ENCODE measurements around the gene IGF2R.

The IGF2R gene

GRCh38 chr6:159969921-159970320 lies 1.0 kb downstream of the IGF2R start:
- DNase-seq (ENCODE audit: insufficient read length), result peak; percentile 46
- peak; percentile 44 for FAIRE-seq

GRCh38 chr6:159970659-159971063 lies 1.8 kb downstream of the IGF2R start:
- FAIRE-seq, result no peak
- TF ChIP-seq POLR2A (IDR thresholded peaks at IDR 0.05; ENCODE audit: low read depth, low read length) (no peak), POLR2AphosphoS5 (IDR thresholded peaks at IDR 0.05; ENCODE audit: low read depth, low read length) (no peak), TAF1 (IDR thresholded peaks at IDR 0.05; ENCODE audit: borderline replicate concordance, low read depth, low read length) (no peak)

More at GRCh38 chr6:159969921-159970320, 1.0 kb downstream of the IGF2R start:
- TF ChIP-seq POLR2AphosphoS5 (IDR thresholded peaks at IDR 0.05; ENCODE audit: low read depth, low read length) (no peak), POLR2A (IDR thresholded peaks at IDR 0.05; ENCODE audit: low read depth, low read length) (no peak), TAF1 (IDR thresholded peaks at IDR 0.05; ENCODE audit: borderline replicate concordance, low read depth, low read length) (no peak)

GRCh38 chr6:159971341-159972178 lies 2.7 kb downstream of the IGF2R start:
- no peak for TF ChIP-seq TAF1 (IDR thresholded peaks at IDR 0.05; ENCODE audit: borderline replicate concordance, low read depth, low read length)
- no peak for TF ChIP-seq POLR2AphosphoS5 (IDR thresholded peaks at IDR 0.05; ENCODE audit: low read depth, low read length)
- no peak for TF ChIP-seq POLR2A (IDR thresholded peaks at IDR 0.05; ENCODE audit: low read depth, low read length)
- FAIRE-seq (no peak), DNase-seq (ENCODE audit: insufficient read length) (no peak)

More at GRCh38 chr6:159970659-159971063, 1.8 kb downstream of the IGF2R start:
- no peak for DNase-seq (ENCODE audit: insufficient read length)

GRCh38 chr6:159972506-159973268 lies 3.8 kb downstream of the IGF2R start:
- FAIRE-seq, result no peak
- DNase-seq (ENCODE audit: insufficient read length), result no peak
- TF ChIP-seq POLR2A (IDR thresholded peaks at IDR 0.05; ENCODE audit: low read depth, low read length) (no peak), TAF1 (IDR thresholded peaks at IDR 0.05; ENCODE audit: borderline replicate concordance, low read depth, low read length) (no peak), POLR2AphosphoS5 (IDR thresholded peaks at IDR 0.05; ENCODE audit: low read depth, low read length) (no peak)

- FAIRE-seq (no peak), DNase-seq (ENCODE audit: insufficient read length) (no peak)
- no peak for TF ChIP-seq POLR2A (IDR thresholded peaks at IDR 0.05; ENCODE audit: low read depth, low read length)
- TF ChIP-seq TAF1 (IDR thresholded peaks at IDR 0.05; ENCODE audit: borderline replicate concordance, low read depth, low read length), result no peak
- no peak for TF ChIP-seq POLR2AphosphoS5 (IDR thresholded peaks at IDR 0.05; ENCODE audit: low read depth, low read length)
Measured at GRCh38 chr6:159973406-159973805, 4.5 kb downstream of the IGF2R start.

- peak; percentile 79 for FAIRE-seq
- TF ChIP-seq POLR2A (IDR thresholded peaks at IDR 0.05; ENCODE audit: low read depth, low read length) (no peak), POLR2AphosphoS5 (IDR thresholded peaks at IDR 0.05; ENCODE audit: low read depth, low read length) (no peak), TAF1 (IDR thresholded peaks at IDR 0.05; ENCODE audit: borderline replicate concordance, low read depth, low read length) (no peak)
- no peak for DNase-seq (ENCODE audit: insufficient read length)
Measured at GRCh38 chr6:159973951-159974350, 5.1 kb downstream of the IGF2R start.

GRCh38 chr6:159974932-159975331 lies 6.0 kb downstream of the IGF2R start:
- TF ChIP-seq POLR2A (IDR thresholded peaks at IDR 0.05; ENCODE audit: low read depth, low read length) (no peak), TAF1 (IDR thresholded peaks at IDR 0.05; ENCODE audit: borderline replicate concordance, low read depth, low read length) (no peak), POLR2AphosphoS5 (IDR thresholded peaks at IDR 0.05; ENCODE audit: low read depth, low read length) (no peak)
- DNase-seq (ENCODE audit: insufficient read length), result no peak
- no peak for FAIRE-seq

- DNase-seq (ENCODE audit: insufficient read length), result no peak
- TF ChIP-seq POLR2A (IDR thresholded peaks at IDR 0.05; ENCODE audit: low read depth, low read length) (no peak), POLR2AphosphoS5 (IDR thresholded peaks at IDR 0.05; ENCODE audit: low read depth, low read length) (no peak), TAF1 (IDR thresholded peaks at IDR 0.05; ENCODE audit: borderline replicate concordance, low read depth, low read length) (no peak)
- FAIRE-seq, result peak; percentile 56
Measured at GRCh38 chr6:159976686-159977254, 7.9 kb downstream of the IGF2R start.

GRCh38 chr6:159977255-159977903 lies 8.5 kb downstream of the IGF2R start:
- FAIRE-seq, result no peak
- TF ChIP-seq POLR2A (IDR thresholded peaks at IDR 0.05; ENCODE audit: low read depth, low read length) (no peak), TAF1 (IDR thresholded peaks at IDR 0.05; ENCODE audit: borderline replicate concordance, low read depth, low read length) (no peak), POLR2AphosphoS5 (IDR thresholded peaks at IDR 0.05; ENCODE audit: low read depth, low read length) (no peak)
- no peak for DNase-seq (ENCODE audit: insufficient read length)

- TF ChIP-seq POLR2AphosphoS5 (IDR thresholded peaks at IDR 0.05; ENCODE audit: low read depth, low read length) (no peak), POLR2A (IDR thresholded peaks at IDR 0.05; ENCODE audit: low read depth, low read length) (no peak), TAF1 (IDR thresholded peaks at IDR 0.05; ENCODE audit: borderline replicate concordance, low read depth, low read length) (no peak)
Measured at GRCh38 chr6:159977904-159978268, 9.0 kb downstream of the IGF2R start.

More at GRCh38 chr6:159977904-159978268, 9.0 kb downstream of the IGF2R start:
- no peak for DNase-seq (ENCODE audit: insufficient read length)
- no peak for FAIRE-seq

Data from GM12892 (cell line).